Glutamatergic neuron (in vitro differentiated cells): ENCODE results near the gene CCDC33. TPM values are rescaled to one million over a fixed set of nuclear protein-coding genes. Genes with fewer than 3 reads are reported as not detected.

Source experiments
- DNase-seq: peaks from one replicate; pipeline ENCODE4 v3.0.0; 2022
- H3K27ac Mint-ChIP-seq: one replicate; pipeline ENCODE4 v1.8.0; 2020; ENCODE audit warnings: mild to moderate bottlenecking, mixed read lengths, inconsistent platforms; ENCODE audit not compliant: unreplicated experiment
- H3K27me3 Mint-ChIP-seq: one replicate; pipeline ENCODE4 v1.8.0; 2020; ENCODE audit warnings: mild to moderate bottlenecking, moderate library complexity, mixed read lengths, inconsistent platforms; ENCODE audit not compliant: unreplicated experiment
- H3K36me3 Mint-ChIP-seq: one replicate; pipeline ENCODE4 v1.8.0; 2020; ENCODE audit warnings: mild to moderate bottlenecking, mixed read lengths, inconsistent platforms; ENCODE audit not compliant: unreplicated experiment
- H3K4me1 Mint-ChIP-seq: one replicate; pipeline ENCODE4 v1.8.0; 2020; ENCODE audit warnings: mild to moderate bottlenecking, low read depth, mixed read lengths, inconsistent platforms; ENCODE audit not compliant: unreplicated experiment
- H3K4me3 Mint-ChIP-seq: one replicate; pipeline ENCODE4 v1.8.0; 2020; ENCODE audit warnings: mild to moderate bottlenecking, mixed read lengths, inconsistent platforms; ENCODE audit not compliant: unreplicated experiment
- H3K9me3 Mint-ChIP-seq: one replicate; pipeline ENCODE4 v1.8.0; 2020; ENCODE audit warnings: mild to moderate bottlenecking, moderate library complexity, mixed read lengths, inconsistent platforms; ENCODE audit not compliant: unreplicated experiment
- total RNA-seq: library from RNA; stranded (reverse); fragmentation: NEBNext Ultra II Directional; extraction: Animal tissue kit (Norgen Biotek cat#: 25700); gene quantifications from one replicate; pipeline ENCODE4 v1.2.1, GENCODE V29; 2021; ENCODE audit not compliant: unreplicated experiment
- TF ChIP-seq, protein P1 (sequence below): fragments of 200-600 bp; sonication (generic); IDR thresholded peaks from one replicate; pipeline ENCODE4 v1.5.0; 2021; ENCODE audit not compliant: partially characterized antibody, unreplicated experiment

CCDC33 gene
- total RNA-seq, 1 donor from 2014 or later: 0.49 TPM

- H3K27me3 Mint-ChIP-seq: peaks cover 35% of the 10 kb centered on the region
- H3K36me3 Mint-ChIP-seq: peaks cover 5% of the 10 kb centered on the region
- H3K4me3 Mint-ChIP-seq: peak overlapping the region; percentile 82
- TF ChIP-seq, protein P1, sequence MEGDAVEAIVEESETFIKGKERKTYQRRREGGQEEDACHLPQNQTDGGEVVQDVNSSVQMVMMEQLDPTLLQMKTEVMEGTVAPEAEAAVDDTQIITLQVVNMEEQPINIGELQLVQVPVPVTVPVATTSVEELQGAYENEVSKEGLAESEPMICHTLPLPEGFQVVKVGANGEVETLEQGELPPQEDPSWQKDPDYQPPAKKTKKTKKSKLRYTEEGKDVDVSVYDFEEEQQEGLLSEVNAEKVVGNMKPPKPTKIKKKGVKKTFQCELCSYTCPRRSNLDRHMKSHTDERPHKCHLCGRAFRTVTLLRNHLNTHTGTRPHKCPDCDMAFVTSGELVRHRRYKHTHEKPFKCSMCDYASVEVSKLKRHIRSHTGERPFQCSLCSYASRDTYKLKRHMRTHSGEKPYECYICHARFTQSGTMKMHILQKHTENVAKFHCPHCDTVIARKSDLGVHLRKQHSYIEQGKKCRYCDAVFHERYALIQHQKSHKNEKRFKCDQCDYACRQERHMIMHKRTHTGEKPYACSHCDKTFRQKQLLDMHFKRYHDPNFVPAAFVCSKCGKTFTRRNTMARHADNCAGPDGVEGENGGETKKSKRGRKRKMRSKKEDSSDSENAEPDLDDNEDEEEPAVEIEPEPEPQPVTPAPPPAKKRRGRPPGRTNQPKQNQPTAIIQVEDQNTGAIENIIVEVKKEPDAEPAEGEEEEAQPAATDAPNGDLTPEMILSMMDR: no peak
- DNase-seq: peak; percentile 90
- peaks cover 11% of the 10 kb centered on the region for H3K9me3 Mint-ChIP-seq
- peak overlapping the region; percentile 40 for H3K27ac Mint-ChIP-seq
- H3K4me1 Mint-ChIP-seq: peaks cover 24% of the 10 kb centered on the region
Measured at GRCh38 chr15:74291101-74292071, 55.3 kb downstream of the CCDC33 start.

- Mint-ChIP-seq H3K27me3 (peaks cover 28% of the 10 kb centered on the region), H3K9me3 (peaks cover 11% of the 10 kb centered on the region), H3K4me1 (peaks cover 19% of the 10 kb centered on the region), H3K4me3 (peak overlapping the region; percentile 7), H3K27ac (peak overlapping the region; percentile 19), H3K36me3 (peaks cover 5% of the 10 kb centered on the region)
- TF ChIP-seq, protein P1: no peak
- DNase-seq: no peak
Measured at GRCh38 chr15:74293021-74293810, 57.1 kb downstream of the CCDC33 start.

DNA sequence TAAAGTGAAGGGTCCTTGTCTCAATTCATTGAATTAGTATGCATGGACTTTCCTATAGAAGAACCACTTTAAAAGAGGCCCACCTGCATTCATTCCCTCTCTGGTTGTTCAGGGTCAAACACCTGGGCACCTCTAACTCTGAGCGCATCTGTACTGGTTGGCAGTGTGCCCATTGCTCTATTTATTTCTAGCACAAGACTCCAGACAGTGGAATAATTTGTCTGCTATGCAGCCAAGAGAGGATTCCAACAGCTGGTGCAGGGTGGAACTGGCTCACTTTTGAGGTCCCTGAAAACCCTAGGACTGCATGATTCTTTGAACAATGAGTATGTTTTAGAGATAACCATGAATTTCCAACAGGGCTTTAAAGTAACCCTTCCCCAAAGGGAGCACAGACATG is 57.9 kb downstream of the CCDC33 start:
- no peak overlapping the region for H3K27ac Mint-ChIP-seq
- H3K27me3 Mint-ChIP-seq: peaks cover 27% of the 10 kb centered on the region
- DNase-seq: no peak
- TF ChIP-seq, protein P1: no peak
- peaks cover 17% of the 10 kb centered on the region for H3K4me1 Mint-ChIP-seq
- H3K4me3 Mint-ChIP-seq: no peak overlapping the region
- peaks cover 11% of the 10 kb centered on the region for H3K9me3 Mint-ChIP-seq
- H3K36me3 Mint-ChIP-seq: peaks cover 5% of the 10 kb centered on the region

DNA sequence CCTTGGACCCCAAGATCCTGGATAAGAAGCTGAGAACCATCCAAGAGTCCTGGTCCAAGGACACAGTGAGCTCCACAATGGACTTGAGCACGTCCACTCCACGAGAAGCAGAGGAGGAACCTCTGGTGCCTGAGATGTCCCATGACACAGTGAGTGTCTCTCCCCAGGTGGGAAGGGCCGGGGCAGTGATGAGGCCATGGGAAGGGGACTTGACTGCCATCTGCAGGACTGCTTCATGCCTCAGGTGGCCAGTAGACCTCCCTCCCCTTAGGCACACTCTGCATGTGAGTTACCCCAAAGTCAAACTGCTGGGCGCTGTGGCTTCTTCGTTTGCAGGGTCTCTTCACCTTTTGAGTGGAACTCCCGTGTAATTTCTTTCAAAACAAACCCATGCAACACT is 59.7 kb downstream of the CCDC33 start:
- TF ChIP-seq, protein P1: no peak
- Mint-ChIP-seq H3K4me1 (peaks cover 17% of the 10 kb centered on the region), H3K9me3 (peaks cover 10% of the 10 kb centered on the region), H3K36me3 (peaks cover 5% of the 10 kb centered on the region), H3K27me3 (peaks cover 24% of the 10 kb centered on the region), H3K27ac (no peak overlapping the region), H3K4me3 (no peak overlapping the region)
- no peak for DNase-seq
